Keratinocyte (primary cell): ENCODE data around the gene GLB1L2. TPM values are rescaled to one million over a fixed set of nuclear protein-coding genes. Genes with fewer than 3 reads are reported as not detected.

Source experiments
- DNase-seq: peaks from one replicate; pipeline ENCODE4 v3.0.0-alpha.2; 2011; ENCODE audit warnings: low read depth, missing footprints, low spot score
- FAIRE-seq: peaks from 2 replicates; lab custom pipeline; 2011; peaks lifted over from hg19 to GRCh38; lab: Jason Lieb, UNC
- H2AFZ ChIP-seq: 2 replicates; pipeline ENCODE4 v1.6.0; 2012; ENCODE audit warnings: low read length, control low read depth, inconsistent platforms; ENCODE audit not compliant: control insufficient read depth
- H3K27ac ChIP-seq: 2 replicates; pipeline ENCODE4 v1.5.1; 2011; ENCODE audit warnings: low read length; ENCODE audit not compliant: control insufficient read depth, insufficient read depth
- H3K27me3 ChIP-seq: 3 replicates; pipeline ENCODE4 v1.6.0; 2011; ENCODE audit warnings: low read length; ENCODE audit not compliant: control insufficient read depth, insufficient read depth; ENCODE audit errors: extremely low read depth
- H3K36me3 ChIP-seq, 2 experiments: 2 replicates in 1 of 2; 3 replicates in 1 of 2; pipeline ENCODE4 v1.5.1; 2011; ENCODE audit warnings: low read length in 2 of 2, mild to moderate bottlenecking in 1 of 2; ENCODE audit not compliant: control insufficient read depth in 2 of 2, insufficient read depth in 2 of 2; ENCODE audit errors: extremely low read depth in 1 of 2
- H3K4me1 ChIP-seq: 3 replicates; pipeline ENCODE4 v1.5.1; 2011; ENCODE audit warnings: low read length; ENCODE audit not compliant: control insufficient read depth, insufficient read depth; ENCODE audit errors: extremely low read depth
- H3K4me2 ChIP-seq: 3 replicates; pipeline ENCODE4 v1.6.0; 2011; ENCODE audit warnings: low read depth, low read length; ENCODE audit not compliant: control insufficient read depth, insufficient read depth; ENCODE audit errors: extremely low read depth
- H3K4me3 ChIP-seq, 3 experiments: fragments of 200-600 bp in 1 of 3; sonication (generic) in 1 of 3; 2 replicates in 2 of 3; 3 replicates in 1 of 3; pipeline ENCODE4 v1.5.1; 2011 to 2016; ENCODE audit warnings: low read length in 3 of 3, mild to moderate bottlenecking in 3 of 3, control low read depth in 2 of 3, inconsistent platforms in 1 of 3, low read depth in 1 of 3, mixed read lengths in 1 of 3, mixed run types in 1 of 3, moderate library complexity in 1 of 3; ENCODE audit not compliant: control insufficient read depth in 2 of 3, insufficient read depth in 2 of 3; ENCODE audit errors: extremely low read depth in 1 of 3
- H3K79me2 ChIP-seq: 2 replicates; pipeline ENCODE4 v1.6.0; 2012; ENCODE audit warnings: low read length; ENCODE audit not compliant: control insufficient read depth, insufficient read depth
- H3K9ac ChIP-seq: 3 replicates; pipeline ENCODE4 v1.6.0; 2011; ENCODE audit warnings: low read length; ENCODE audit not compliant: control insufficient read depth, insufficient read depth; ENCODE audit errors: extremely low read depth
- H3K9me1 ChIP-seq: 3 replicates; pipeline ENCODE4 v1.6.0; 2011; ENCODE audit warnings: low read length; ENCODE audit not compliant: control insufficient read depth, insufficient read depth; ENCODE audit errors: extremely low read depth
- H3K9me3 ChIP-seq: 2 replicates; pipeline ENCODE4 v1.5.1; 2012; ENCODE audit warnings: low read depth, low read length; ENCODE audit not compliant: control insufficient read depth
- H4K20me1 ChIP-seq: 3 replicates; pipeline ENCODE4 v1.6.0; 2011; ENCODE audit warnings: low read length; ENCODE audit not compliant: control insufficient read depth, insufficient read depth; ENCODE audit errors: extremely low read depth
- EZH2 ChIP-seq: IDR thresholded peaks from one replicate; pipeline ENCODE4 v1.6.1; 2012; ENCODE audit warnings: inconsistent platforms, mild to moderate bottlenecking, low read length, moderate library complexity
- dilution Hi-C: fragments of 300-500 bp; cut with MboI; formaldehyde crosslinking; loops from one replicate; pipeline ENCODE4 v1.7.0; 2020; ENCODE audit warnings: low sequenced_read_pairs; ENCODE audit not compliant: extremely low pct_ligation_motif_present
- polyA plus RNA-seq, 5 experiments: library from polyadenylated mRNA; depleted of rRNA in 3 of 5; stranded (reverse) in 3 of 5; stranded (forward) in 1 of 5; unstranded in 1 of 5; fragments of >200 nt; gene quantifications; 1 replicate in 1 of 5; 2 replicates in 3 of 5; 3 replicates in 1 of 5; pipeline versions ENCODE4 v1.2.1 to v1.2.3, GENCODE V29; 2011 to 2012; ENCODE audit warnings: missing spikeins in 2 of 5, low read depth in 1 of 5, low replicate concordance in 1 of 5
- TF ChIP-seq, protein P1 (sequence below), 3 experiments: IDR thresholded peaks in 1 of 3; conservative IDR thresholded peaks in 1 of 3; optimal IDR thresholded peaks in 1 of 3; 2 replicates in 2 of 3; 3 replicates in 1 of 3; pipeline versions ENCODE3 to v1.5.1; 2011; ENCODE audit warnings: low read length in 3 of 3, mild to moderate bottlenecking in 3 of 3, moderate library complexity in 2 of 3, control low read depth in 1 of 3, inconsistent platforms in 1 of 3; ENCODE audit not compliant: insufficient read depth in 2 of 3; ENCODE audit errors: extremely low read depth in 1 of 3

GLB1L2 gene
- polyA plus RNA-seq, 1 donor (not counting 4 experiments of a cell fraction or from before 2014, with no cell fraction given), result 4.3 TPM

DNA sequence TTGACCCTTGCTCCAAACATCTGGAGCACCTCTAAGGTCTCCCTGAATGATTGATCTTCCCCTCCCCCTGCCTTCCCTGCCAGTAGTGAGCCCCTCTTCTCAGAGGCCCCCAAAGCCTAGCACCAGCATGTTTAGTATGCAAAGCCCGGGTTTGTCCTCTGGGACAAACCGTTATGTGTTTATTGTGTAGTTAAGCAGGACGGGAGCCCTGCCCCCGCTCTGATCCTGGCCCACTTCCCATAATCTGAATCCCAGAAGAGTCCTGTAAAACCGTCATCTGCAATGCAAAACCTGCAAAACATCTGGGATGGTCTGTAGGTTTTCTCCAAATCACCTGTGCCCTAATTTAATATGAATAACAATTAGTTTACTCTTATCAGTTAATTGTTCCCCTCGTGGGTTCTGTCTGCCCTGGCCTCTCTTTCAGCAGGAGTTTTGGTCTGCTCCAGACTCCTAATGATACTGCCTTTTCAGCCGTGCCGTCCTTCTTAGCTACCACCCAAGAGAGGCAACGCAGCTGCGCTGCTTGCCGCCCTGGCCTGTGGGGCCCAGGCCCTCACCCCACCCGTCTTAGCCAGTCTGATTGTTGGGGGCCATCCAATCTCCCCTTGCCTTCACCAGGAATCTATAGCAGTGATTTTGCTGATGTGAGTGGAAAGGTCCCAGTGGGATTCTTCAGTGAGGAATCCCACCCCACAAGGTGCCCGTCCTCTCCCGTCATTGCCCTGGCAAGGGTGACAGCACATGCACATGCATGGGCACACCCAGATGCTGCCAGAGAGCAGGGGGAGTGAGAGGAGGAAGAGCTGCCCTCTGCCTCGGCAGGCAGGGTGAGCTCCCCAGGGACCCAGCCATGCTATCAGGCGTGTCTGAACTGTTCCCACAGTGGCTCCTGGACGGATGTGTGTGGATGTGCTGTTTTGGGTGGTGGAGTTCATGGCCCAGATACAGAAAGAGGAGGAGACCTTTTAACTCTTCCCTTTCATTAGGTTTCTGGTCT lies 83.3 kb downstream of the GLB1L2 start:
- Histone ChIP-seq H3K27ac (no peak overlapping the region), H3K9me1 (no peaks in the 10 kb centered on the region), H3K4me2 (no peak overlapping the region), H3K9ac (no peak overlapping the region), H3K4me3 (no peak overlapping the region), H4K20me1 (no peaks in the 10 kb centered on the region), H3K27me3 (peaks cover 52% of the 10 kb centered on the region), H3K4me1 (no peaks in the 10 kb centered on the region), H3K36me3 (no peaks in the 10 kb centered on the region), H3K79me2 (no peaks in the 10 kb centered on the region), H2AFZ (no peak overlapping the region), H3K9me3 (no peaks in the 10 kb centered on the region)
- FAIRE-seq, result no peak
- DNase-seq, result no peak
- dilution Hi-C loops, result no loop called here
- TF ChIP-seq EZH2, result peak; percentile 25
- TF ChIP-seq, protein P1, sequence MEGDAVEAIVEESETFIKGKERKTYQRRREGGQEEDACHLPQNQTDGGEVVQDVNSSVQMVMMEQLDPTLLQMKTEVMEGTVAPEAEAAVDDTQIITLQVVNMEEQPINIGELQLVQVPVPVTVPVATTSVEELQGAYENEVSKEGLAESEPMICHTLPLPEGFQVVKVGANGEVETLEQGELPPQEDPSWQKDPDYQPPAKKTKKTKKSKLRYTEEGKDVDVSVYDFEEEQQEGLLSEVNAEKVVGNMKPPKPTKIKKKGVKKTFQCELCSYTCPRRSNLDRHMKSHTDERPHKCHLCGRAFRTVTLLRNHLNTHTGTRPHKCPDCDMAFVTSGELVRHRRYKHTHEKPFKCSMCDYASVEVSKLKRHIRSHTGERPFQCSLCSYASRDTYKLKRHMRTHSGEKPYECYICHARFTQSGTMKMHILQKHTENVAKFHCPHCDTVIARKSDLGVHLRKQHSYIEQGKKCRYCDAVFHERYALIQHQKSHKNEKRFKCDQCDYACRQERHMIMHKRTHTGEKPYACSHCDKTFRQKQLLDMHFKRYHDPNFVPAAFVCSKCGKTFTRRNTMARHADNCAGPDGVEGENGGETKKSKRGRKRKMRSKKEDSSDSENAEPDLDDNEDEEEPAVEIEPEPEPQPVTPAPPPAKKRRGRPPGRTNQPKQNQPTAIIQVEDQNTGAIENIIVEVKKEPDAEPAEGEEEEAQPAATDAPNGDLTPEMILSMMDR (optimal IDR thresholded peaks at IDR 0.05 in 1 of 3, IDR thresholded peaks at IDR 0.05 in 1 of 3, conservative IDR thresholded peaks at IDR 0.05 in 1 of 3; ENCODE audit: extremely low read depth in 1 of 3, insufficient read depth in 2 of 3, low read length in 3 of 3), result no peak

DNA sequence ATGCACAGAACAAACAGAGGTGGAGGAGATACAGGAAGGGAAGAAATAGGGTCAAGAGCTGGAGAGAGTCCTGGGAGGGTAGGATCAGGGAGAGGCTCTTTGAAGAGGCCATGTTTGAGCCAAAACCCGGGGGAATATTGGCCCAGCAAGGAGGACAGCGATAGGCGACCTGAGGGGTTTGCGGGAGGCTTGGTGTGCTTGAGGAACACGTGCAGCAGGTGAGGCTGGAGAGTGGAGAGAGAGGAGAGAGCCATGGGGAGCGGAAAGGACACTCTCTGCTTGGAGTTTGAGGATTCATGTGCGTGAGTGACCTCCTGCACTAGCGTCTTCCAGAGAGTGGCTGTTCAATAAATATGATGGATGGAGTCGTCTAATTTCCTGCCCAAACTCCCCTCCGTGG lies 84.9 kb downstream of the GLB1L2 start:
- FAIRE-seq, result no peak
- H3K36me3 ChIP-seq, result no peaks in the 10 kb centered on the region

More for the DNA sequence above, 84.9 kb downstream of the GLB1L2 start:
- Histone ChIP-seq H3K4me1 (no peaks in the 10 kb centered on the region), H3K9me1 (no peaks in the 10 kb centered on the region), H3K27me3 (peaks cover 35% of the 10 kb centered on the region), H4K20me1 (no peaks in the 10 kb centered on the region), H3K4me2 (no peak overlapping the region), H3K79me2 (no peaks in the 10 kb centered on the region), H3K4me3 (no peak overlapping the region), H2AFZ (no peak overlapping the region), H3K9me3 (no peaks in the 10 kb centered on the region), H3K27ac (no peak overlapping the region), H3K9ac (no peak overlapping the region)
- TF ChIP-seq, protein P1 (optimal IDR thresholded peaks at IDR 0.05 in 1 of 3, IDR thresholded peaks at IDR 0.05 in 1 of 3, conservative IDR thresholded peaks at IDR 0.05 in 1 of 3; ENCODE audit: extremely low read depth in 1 of 3, insufficient read depth in 2 of 3, low read length in 3 of 3), result no peak
- TF ChIP-seq EZH2, result no peak
- dilution Hi-C loops, result no loop called here
- DNase-seq, result no peak
